H1 (cell line): ENCODE measurements around the gene PRKCA. TPM values are rescaled to one million over a fixed set of nuclear protein-coding genes. Genes with fewer than 3 reads are reported as not detected.
A peak's percentile ranks its signal among the peaks of the same experiment; 100 is the strongest.

Source experiments
- CTCF ChIA-PET: fragments of 300-600 bp; sonication (Branson Sonifier 250); formaldehyde crosslinking; loops from one replicate; lab custom pipeline; 2021; ENCODE audit not compliant: partially characterized antibody; lab: Charles Lee
- POLR2A ChIA-PET: fragments of 300-600 bp; sonication (Branson Sonifier 250); formaldehyde crosslinking; loops from one replicate; lab custom pipeline; 2021; ENCODE audit warnings: inconsistent platforms; ENCODE audit not compliant: partially characterized antibody; lab: Charles Lee
- DNase-seq, 2 experiments: peaks; one replicate each; pipeline versions ENCODE4 v3.0.0 to v3.0.0-alpha.2; 2010 to 2022; ENCODE audit warnings: low spot score in 2 of 2, low read depth in 1 of 2, mixed read lengths in 1 of 2
- FAIRE-seq: peaks from 2 replicates; lab custom pipeline; 2011; peaks lifted over from hg19 to GRCh38; lab: Jason Lieb, UNC
- H2AFZ ChIP-seq: 2 replicates; pipeline ENCODE4 v1.8.1; 2012; ENCODE audit warnings: low read length, inconsistent platforms
- H2AK5ac ChIP-seq: 2 replicates; pipeline ENCODE4 v1.6.1; 2013; ENCODE audit warnings: low read depth, low read length
- H2BK120ac ChIP-seq: replicated peaks from 2 replicates; pipeline ENCODE3; 2013; ENCODE audit warnings: low read depth, low read length, inconsistent platforms
- H2BK12ac ChIP-seq: 2 replicates; pipeline ENCODE4 v1.6.1; 2013; ENCODE audit warnings: low read depth, low read length
- H2BK15ac ChIP-seq: 2 replicates; pipeline ENCODE4 v1.6.1; 2013; ENCODE audit warnings: low read length
- H2BK20ac ChIP-seq: 2 replicates; pipeline ENCODE4 v1.6.1; 2013; ENCODE audit warnings: low read length
- H2BK5ac ChIP-seq: 2 replicates; pipeline ENCODE4 v1.6.1; 2013; ENCODE audit warnings: low read depth, low read length
- H3K14ac ChIP-seq: 2 replicates; pipeline ENCODE4 v1.6.1; 2013; ENCODE audit warnings: inconsistent platforms; ENCODE audit not compliant: insufficient read length
- H3K18ac ChIP-seq: 2 replicates; pipeline ENCODE4 v1.6.1; 2013; ENCODE audit warnings: low read length; ENCODE audit errors: extremely low read depth
- H3K23ac ChIP-seq: 2 replicates; pipeline ENCODE4 v1.6.1; 2013; ENCODE audit warnings: inconsistent platforms; ENCODE audit not compliant: insufficient read length
- H3K23me2 ChIP-seq: 2 replicates; pipeline ENCODE4 v1.6.1; 2013; ENCODE audit warnings: low read depth, low read length
- H3K27ac ChIP-seq: 2 replicates; pipeline ENCODE4 v1.6.1; 2011; ENCODE audit warnings: low read depth, low read length, inconsistent platforms
- H3K27me3 ChIP-seq, 4 experiments: replicated peaks in 1 of 4; 1 replicate in 1 of 4; 2 replicates in 3 of 4; pipeline versions ENCODE4 v1.6.1 to v1.8.1; 2011 to 2013; ENCODE audit warnings: low read length in 3 of 4, mild to moderate bottlenecking in 3 of 4, inconsistent platforms in 2 of 4, mixed read lengths in 2 of 4, moderate library complexity in 1 of 4; ENCODE audit not compliant: control insufficient read depth in 3 of 4, insufficient read depth in 3 of 4; ENCODE audit errors: extremely low read depth in 1 of 4
- H3K36me3 ChIP-seq, 4 experiments: 2 replicates each; pipeline versions ENCODE4 v1.6.1 to v1.8.1; 2011 to 2013; ENCODE audit warnings: mild to moderate bottlenecking in 4 of 4, low read length in 3 of 4, moderate library complexity in 2 of 4, control low read depth in 1 of 4, inconsistent platforms in 1 of 4; ENCODE audit not compliant: insufficient read depth in 4 of 4, control insufficient read depth in 2 of 4
- H3K4ac ChIP-seq: replicated peaks from 2 replicates; pipeline ENCODE3; 2013; ENCODE audit warnings: low read length, low read depth, mixed read lengths, inconsistent platforms; ENCODE audit not compliant: insufficient read length
- H3K4me1 ChIP-seq, 4 experiments: replicated peaks in 1 of 4; 1 replicate in 1 of 4; 2 replicates in 3 of 4; pipeline versions ENCODE4 v1.6.1 to v1.8.1; 2011 to 2013; ENCODE audit warnings: low read length in 3 of 4, inconsistent platforms in 2 of 4, mixed read lengths in 1 of 4; ENCODE audit not compliant: insufficient read depth in 4 of 4, control insufficient read depth in 3 of 4
- H3K4me2 ChIP-seq, 2 experiments: 2 replicates each; pipeline versions ENCODE4 v1.6.1 to v1.8.1; 2011 to 2013; ENCODE audit warnings: low read depth in 2 of 2, low read length in 2 of 2, control low read depth in 1 of 2, inconsistent platforms in 1 of 2, mild to moderate bottlenecking in 1 of 2; ENCODE audit not compliant: insufficient read depth in 1 of 2
- H3K4me3 ChIP-seq, 4 experiments: fragments of 200-600, 300-600 bp in 1 of 4; sonication (generic), shearing (Covaris generic), sonication (Bioruptor Twin) in 1 of 4; 2 replicates each; pipeline versions ENCODE4 v1.5.1 to v1.8.1; 2011 to 2016; ENCODE audit warnings: low read length in 4 of 4, low read depth in 3 of 4, control low read depth in 2 of 4, inconsistent platforms in 2 of 4, mild to moderate bottlenecking in 2 of 4, mixed read lengths in 1 of 4, moderate library complexity in 1 of 4; ENCODE audit not compliant: insufficient read depth in 2 of 4; ENCODE audit errors: extremely low read depth in 1 of 4
- H3K56ac ChIP-seq: replicated peaks from 2 replicates; pipeline ENCODE3; 2013; ENCODE audit warnings: low read depth, mild to moderate bottlenecking, mixed read lengths, low read length, inconsistent platforms; ENCODE audit not compliant: insufficient read length
- H3K79me1 ChIP-seq: 2 replicates; pipeline ENCODE4 v1.6.1; 2013; ENCODE audit warnings: low read depth, low read length, control low read depth
- H3K79me2 ChIP-seq, 2 experiments: 2 replicates each; pipeline versions ENCODE4 v1.6.1 to v1.8.1; 2012 to 2013; ENCODE audit warnings: low read length in 2 of 2, mild to moderate bottlenecking in 2 of 2, inconsistent platforms in 1 of 2; ENCODE audit not compliant: insufficient read depth in 2 of 2, control insufficient read depth in 1 of 2
- H3K9ac ChIP-seq, 4 experiments: replicated peaks in 1 of 4; 1 replicate in 1 of 4; 2 replicates in 3 of 4; pipeline versions ENCODE4 v1.6.1 to v1.8.1; 2011 to 2013; ENCODE audit warnings: low read depth in 3 of 4, low read length in 3 of 4, control low read depth in 2 of 4, mild to moderate bottlenecking in 2 of 4, moderate library complexity in 2 of 4, inconsistent platforms in 1 of 4; ENCODE audit errors: extremely low read depth in 1 of 4
- H3K9me3 ChIP-seq, 2 experiments: 2 replicates each; pipeline versions ENCODE4 v1.6.1 to v1.8.1; 2012 to 2013; ENCODE audit warnings: mild to moderate bottlenecking in 2 of 2, moderate library complexity in 2 of 2, control low read depth in 1 of 2, inconsistent platforms in 1 of 2, low read depth in 1 of 2, low read length in 1 of 2, mixed read lengths in 1 of 2; ENCODE audit not compliant: insufficient read depth in 2 of 2
- H4K20me1 ChIP-seq, 2 experiments: replicated peaks in 1 of 2; 2 replicates each; pipeline versions ENCODE3 to v1.8.1; 2011 to 2013; ENCODE audit warnings: inconsistent platforms in 2 of 2, low read length in 2 of 2, mild to moderate bottlenecking in 1 of 2; ENCODE audit not compliant: insufficient read depth in 2 of 2, control insufficient read depth in 1 of 2
- H4K5ac ChIP-seq: 2 replicates; pipeline ENCODE4 v1.6.1; 2013; ENCODE audit warnings: low read length, low read depth, mixed read lengths, inconsistent platforms; ENCODE audit not compliant: insufficient read length
- H4K8ac ChIP-seq: 2 replicates; pipeline ENCODE4 v1.8.0; 2013; ENCODE audit warnings: mild to moderate bottlenecking, moderate library complexity, low read length, inconsistent platforms; ENCODE audit not compliant: insufficient read depth; ENCODE audit errors: extremely low read depth
- H4K91ac ChIP-seq: replicated peaks from 2 replicates; pipeline ENCODE3; 2013; ENCODE audit warnings: low read length, mixed read lengths, inconsistent platforms; ENCODE audit not compliant: insufficient read length
- ASH2L ChIP-seq: fragments of 200-600, 300-600 bp; sonication (generic); IDR thresholded peaks from one replicate; pipeline ENCODE4 v1.7.1; 2017; ENCODE audit warnings: low read length
- BRCA1 ChIP-seq: IDR thresholded peaks from 2 replicates; pipeline ENCODE4 v1.6.1; 2012; ENCODE audit warnings: low read depth, low read length, improper control_type of control experiment
- CEBPB ChIP-seq: IDR thresholded peaks from 2 replicates; pipeline ENCODE4 v1.6.1; 2012; ENCODE audit warnings: low read depth, low read length
- EZH2 ChIP-seq: fragments of 200-600 bp; sonication (generic); IDR thresholded peaks from 2 replicates; pipeline ENCODE4 v1.7.1; 2012; ENCODE audit warnings: low read depth, mild to moderate bottlenecking, moderate library complexity, low read length, inconsistent platforms; ENCODE audit not compliant: severe bottlenecking
- KDM4A ChIP-seq: IDR thresholded peaks from one replicate; pipeline ENCODE4 v1.7.1; 2012; ENCODE audit warnings: low read depth, mild to moderate bottlenecking, moderate library complexity, low read length, inconsistent platforms; ENCODE audit not compliant: severe bottlenecking
- POLR2A ChIP-seq, 2 experiments: IDR thresholded peaks; 1 replicate in 1 of 2; 2 replicates in 1 of 2; pipeline ENCODE4 v1.6.1; 2011; ENCODE audit warnings: low read depth in 2 of 2, low read length in 2 of 2, mild to moderate bottlenecking in 2 of 2; ENCODE audit errors: control extremely low read depth in 1 of 2
- RNF2 ChIP-seq: fragments of 200-900, 300-1000 bp; sonication (generic); IDR thresholded peaks from 2 replicates; pipeline ENCODE4 v1.7.1; 2016; ENCODE audit warnings: borderline replicate concordance, low read depth, mild to moderate bottlenecking, antibody characterized with exemption, low read length; ENCODE audit not compliant: poor library complexity, severe bottlenecking; ENCODE audit errors: missing control alignments
- RXRA ChIP-seq: IDR thresholded peaks from 2 replicates; pipeline ENCODE4 v1.6.1; 2011; ENCODE audit warnings: low read depth, mild to moderate bottlenecking, low read length, moderate library complexity; ENCODE audit not compliant: insufficient read depth
- WGBS, 2 experiments: shearing (Covaris generic) in 1 of 2; methylation state at CpG; one replicate each; pipeline versions ENCODE4 v1.1.6 to v1.1.7; 2013 to 2015; ENCODE audit warnings: low lambda C conversion rate in 2 of 2, mixed read lengths in 2 of 2, inconsistent platforms in 1 of 2, low coverage in 1 of 2, missing lambda C conversion rate in 1 of 2; ENCODE audit not compliant: insufficient replicate concordance in 2 of 2, insufficient coverage in 1 of 2, insufficient read length in 1 of 2; ENCODE audit errors: extremely low coverage in 1 of 2, missing lambda C conversion rate in 1 of 2; 5-methylcytosine and 5-hydroxymethylcytosine counted together
- long read RNA-seq, 2 experiments: library from RNA in 1 of 2; library from capped mRNA in 1 of 2; stranded (forward); transcript quantifications; one replicate each; pipeline ENCODE4 v2.0.0, GENCODE V29; 2021; ENCODE audit warnings: inconsistent platforms in 1 of 2
- polyA minus RNA-seq, 3 experiments: library from RNA; depleted of rRNA, polyadenylated mRNA; stranded (reverse); fragments of >200 nt; gene quantifications; 1 replicate in 2 of 3; 2 replicates in 1 of 3; pipeline ENCODE4 v1.2.3, GENCODE V29; 2011
- polyA plus RNA-seq, 7 experiments: library from polyadenylated mRNA; depleted of rRNA in 3 of 7; stranded (reverse) in 5 of 7; unstranded in 2 of 7; fragments of >200 nt in 5 of 7; fragments of 200-250 nt in 2 of 7; gene quantifications; 1 replicate in 5 of 7; 2 replicates in 1 of 7; 4 replicates in 1 of 7; pipeline versions ENCODE4 v1.2.1 to v1.2.3, GENCODE V29; 2011 to 2013; ENCODE audit warnings: missing spikeins in 2 of 7, mixed read lengths in 2 of 7
- total RNA-seq: library from RNA; stranded (reverse); fragmentation: NEBNext Ultra II Directional; extraction: Animal tissue kit (Norgen Biotek cat#: 25700); gene quantifications from 2 replicates; pipeline ENCODE4 v1.2.1, GENCODE V29; 2021

PRKCA gene
- 14.8 and 17.8 TPM in 2 replicates for total RNA-seq
- polyA plus RNA-seq (2011; rRNA removed): 5.8 TPM in 2 replicates
- 8.0 TPM for polyA plus RNA-seq (2011; cell fraction: cytosol; rRNA removed)
- 13.3 TPM for polyA plus RNA-seq (2011; cell fraction: nucleus; rRNA removed)
- 6.2 to 10.7 TPM (median 8.5 TPM) in 4 replicates for polyA plus RNA-seq (2012, experiment 1 of 2)
- 1.4 TPM for polyA plus RNA-seq (2012, experiment 2 of 2)
- polyA plus RNA-seq (2013, experiment 1 of 2): 5.2 TPM
- polyA plus RNA-seq (2013, experiment 2 of 2): 4.5 TPM
- 14.1 and 20.3 TPM in 2 replicates for polyA minus RNA-seq (2011; rRNA and poly(A)+ RNA removed)
- polyA minus RNA-seq (2011; cell fraction: cytosol; rRNA and poly(A)+ RNA removed): 9.9 TPM
- 32.8 TPM for polyA minus RNA-seq (2011; cell fraction: nucleus; rRNA and poly(A)+ RNA removed)
- long read RNA-seq, experiment 1, full-length matches to known transcripts: 1 of 6 reads
- long read RNA-seq, experiment 1, partial matches to known transcripts: 0 of 6 reads
- long read RNA-seq, experiment 1, other reads (novel, unspliced or antisense): 5 of 6 reads
- long read RNA-seq, experiment 2, partial matches to known transcripts: 1 of 2 reads
- long read RNA-seq, experiment 2, other reads (novel, unspliced or antisense): 1 of 2 reads

- H2BK120ac ChIP-seq: no peak within 1 kb of the TSS
- no peaks in the 10 kb centered on the region for H3K9me3 ChIP-seq
- H3K4ac ChIP-seq: no peak within 1 kb of the TSS
- peaks cover 0 to 10% of the 10 kb centered on the region in 2 experiments; a peak in 2 of 4 replicates for H3K79me2 ChIP-seq
- H3K27me3 ChIP-seq: peaks cover 0 to 17% (median 7%) of the 10 kb centered on the region in 4 experiments; a peak in 6 of 7 replicates
- H2BK15ac ChIP-seq: no peak within 1 kb of the TSS
- H3K27ac ChIP-seq: no peak within 1 kb of the TSS
- H2AFZ ChIP-seq: peak within 1 kb of the TSS; percentile 13; the same call in 1 of the 2 replicates
- no peak within 1 kb of the TSS for H4K91ac ChIP-seq
- ChIA-PET CTCF (interaction anchor here (0.7 to 1.6 kb wide), 5 partner anchors 8 to 314 kb away, joined by 3 to 4 read pairs (median 3); no protein-coding TSS in a partner anchor), POLR2A (no interaction called here)
- 1% methylated on average over 19 of the region's 117 CpGs; no CpG with 5 or more reads in 1 of the 2 experiments for WGBS, 2 experiments
- no peaks in the 10 kb centered on the region for H3K79me1 ChIP-seq
- peak within 1 kb of the TSS; percentile 62 to 90 (median 66) for H3K4me3 ChIP-seq
- FAIRE-seq (no peak), DNase-seq (peak in 1 of 2 experiments; percentile 75)
- peak within 1 kb of the TSS; percentile 85 to 98 for H3K4me2 ChIP-seq
- peak within 1 kb of the TSS; percentile 81 for H4K8ac ChIP-seq
- no peak within 1 kb of the TSS; the same call in 1 of the 2 replicates for H2BK12ac ChIP-seq
- peak within 1 kb of the TSS; percentile 20 for H4K5ac ChIP-seq
- H4K20me1 ChIP-seq: no peaks in the 10 kb centered on the region
- no peak within 1 kb of the TSS for H3K14ac ChIP-seq
- no peak within 1 kb of the TSS for H3K23ac ChIP-seq
- H3K18ac ChIP-seq: peak within 1 kb of the TSS; percentile 54; the same call in 1 of the 2 replicates
- no peak within 1 kb of the TSS for H2BK5ac ChIP-seq
- peak within 1 kb of the TSS in 1 of 4 experiments; percentile 13; a peak in 3 of 7 replicates for H3K9ac ChIP-seq
- no peaks in the 10 kb centered on the region; a peak in 1 of 8 replicates for H3K36me3 ChIP-seq
- no peak within 1 kb of the TSS for H3K56ac ChIP-seq
- peaks cover 2 to 15% (median 7%) of the 10 kb centered on the region in 4 experiments for H3K4me1 ChIP-seq
- H2BK20ac ChIP-seq: no peak within 1 kb of the TSS
- H3K23me2 ChIP-seq: peaks cover 12% of the 10 kb centered on the region
- no peak within 1 kb of the TSS for H2AK5ac ChIP-seq
- TF ChIP-seq RXRA: no peak
- peak; percentile 86 for TF ChIP-seq KDM4A
- TF ChIP-seq RNF2: no peak
- TF ChIP-seq EZH2: no peak
- no peak for TF ChIP-seq CEBPB
- peak; percentile 29 to 54 for TF ChIP-seq POLR2A (IDR thresholded peaks at IDR 0.05; ENCODE audit: control extremely low read depth in 1 of 2, low read depth in 2 of 2, low read length in 2 of 2)
- TF ChIP-seq ASH2L: no peak
- TF ChIP-seq BRCA1: no peak
These were observed at the start of gene PRKCA for GRCh38 chr17:66301864-66302741. Gene PRKCA, plus strand, starts transcription at chr17:66302613.
